GM18505 (cell line): ENCODE measurements around the gene ANKK1.

Source experiments
- ATAC-seq: cut with Tn5 transposase; IDR thresholded peaks from one replicate; pipeline ENCODE4 v1.9.1; 2021; ENCODE audit not compliant: unreplicated experiment
- POLR2A ChIP-seq: IDR thresholded peaks from 4 replicates; pipeline ENCODE4 v1.6.1; 2011; ENCODE audit warnings: borderline replicate concordance; ENCODE audit not compliant: insufficient read depth, insufficient read length; ENCODE audit errors: extremely low read depth

ANKK1 gene

GRCh38 chr11:113440816-113441215, 53.2 kb downstream of the ANKK1 start:
- ATAC-seq, result no peak
- TF ChIP-seq POLR2A, result no peak

DNA sequence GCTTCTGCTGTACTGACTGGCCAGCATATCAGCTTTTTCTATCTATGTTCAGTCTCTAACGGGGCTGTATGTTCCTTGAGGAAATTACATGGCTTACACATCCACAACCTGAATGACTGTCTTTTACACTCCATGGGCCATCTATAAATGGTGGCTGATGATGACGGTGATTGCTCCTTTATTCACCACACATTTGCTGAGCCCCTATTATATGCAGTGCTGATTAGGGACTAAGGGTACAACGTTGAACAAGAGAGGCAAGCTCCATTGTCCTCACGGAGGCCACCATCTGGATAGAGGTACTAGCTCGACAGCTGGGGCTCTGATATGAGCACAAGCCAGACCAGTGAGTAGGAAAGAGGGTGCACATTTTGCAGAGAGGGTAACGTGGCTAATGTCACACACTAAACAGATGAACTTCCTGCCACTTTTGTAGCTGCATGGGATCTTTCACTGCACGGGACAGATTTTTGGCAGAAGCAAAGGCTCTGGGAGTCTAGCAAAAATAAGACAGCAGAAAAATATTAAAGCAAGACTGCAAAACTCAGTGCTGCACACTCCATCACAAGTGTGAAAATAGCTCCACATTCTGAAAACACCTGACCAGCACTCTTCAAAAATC, 57.0 kb downstream of the ANKK1 start:
- no peak for ATAC-seq
- no peak for TF ChIP-seq POLR2A

- TF ChIP-seq POLR2A, result no peak
- no peak for ATAC-seq
Measured at GRCh38 chr11:113446112-113446511, 58.5 kb downstream of the ANKK1 start.

DNA sequence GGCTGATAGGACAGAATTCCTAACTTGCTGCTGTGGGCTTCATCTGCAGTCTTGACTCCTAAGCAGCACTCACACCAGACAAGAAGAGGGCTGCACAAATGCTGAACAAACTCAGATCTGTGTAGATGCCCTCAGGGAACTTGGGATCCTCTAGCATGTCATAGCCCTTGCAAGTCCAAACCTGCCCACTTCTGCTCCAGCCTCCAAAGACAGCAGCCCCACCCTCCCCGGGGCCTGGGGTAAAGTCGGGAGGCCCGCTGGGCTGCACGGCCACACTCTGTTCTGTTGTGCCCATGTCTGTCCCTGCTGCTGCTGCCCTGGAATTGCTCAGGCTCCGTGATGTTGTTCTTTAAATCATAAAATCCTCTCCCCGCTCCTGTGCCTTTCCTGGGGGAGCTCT, 59.4 kb downstream of the ANKK1 start:
- no peak for TF ChIP-seq POLR2A

DNA sequence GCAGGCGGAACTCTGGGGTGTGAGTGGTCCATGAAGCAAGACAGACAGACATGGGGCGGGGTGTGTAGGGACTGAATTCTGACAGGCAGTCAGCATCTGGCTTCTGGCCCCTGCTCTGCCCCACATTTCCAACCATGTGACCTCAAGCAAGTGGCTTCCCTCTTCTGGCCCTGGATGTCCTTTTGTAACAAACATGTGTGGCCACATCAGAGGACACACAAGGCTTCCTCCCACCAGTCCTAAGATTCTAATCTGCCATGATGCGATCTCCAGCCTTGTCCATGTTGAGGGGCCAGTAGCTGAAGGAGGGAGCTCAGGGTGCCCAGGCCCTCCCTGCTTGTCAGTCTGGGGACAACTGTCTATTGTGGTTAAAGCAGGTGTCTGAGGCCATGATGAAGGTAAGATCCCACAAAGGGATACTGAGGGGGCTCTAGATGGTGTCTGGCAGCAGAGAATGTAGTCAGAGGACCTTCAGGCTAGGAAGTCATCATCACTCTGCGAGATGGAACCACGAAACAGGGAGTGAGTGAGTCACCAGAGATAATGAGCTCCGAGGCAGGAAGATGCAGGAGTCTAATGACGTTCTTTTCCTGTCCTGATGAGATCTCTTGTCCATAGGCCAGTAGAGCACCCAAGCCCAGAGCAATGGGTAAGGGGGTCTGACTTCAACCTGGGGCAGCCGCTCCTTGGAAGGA, 60.2 kb downstream of the ANKK1 start:
- no peak for ATAC-seq

More for the DNA sequence above, 59.4 kb downstream of the ANKK1 start:
- no peak for ATAC-seq

DNA sequence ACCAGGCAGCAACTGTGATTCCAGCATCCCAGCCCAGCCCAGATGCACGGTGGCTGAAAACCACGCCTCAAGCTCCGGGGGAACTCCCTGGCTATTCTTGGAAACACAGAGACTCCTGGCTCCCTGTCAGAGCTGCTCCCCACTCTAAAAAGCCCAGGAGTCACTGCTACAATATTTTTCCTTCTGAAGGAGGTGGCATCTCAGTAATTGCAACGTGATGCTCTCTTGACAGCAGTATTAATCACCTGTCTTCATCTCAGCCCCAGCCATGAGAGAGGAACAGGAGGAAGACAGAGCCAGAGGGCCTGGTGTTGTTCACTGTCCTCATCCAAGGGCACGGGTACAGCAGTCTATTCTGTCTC, 60.7 kb downstream of the ANKK1 start:
- no peak for TF ChIP-seq POLR2A
- no peak for ATAC-seq

More for the DNA sequence above, 60.2 kb downstream of the ANKK1 start:
- no peak for TF ChIP-seq POLR2A

GRCh38 chr11:113449743-113450142, 62.2 kb downstream of the ANKK1 start:
- ATAC-seq, result no peak
- TF ChIP-seq POLR2A, result no peak
